GM21447 (cell line): ENCODE measurements around the gene SSR4.
"Not testable (repeated sequence)": the region's sequence is repeated elsewhere in the genome, so short reads cannot be mapped to it uniquely, and the experiment has no call there.

Experiments
- ATAC-seq: cut with Tn5 transposase; IDR thresholded peaks from one replicate; pipeline ENCODE4 v1.9.1; 2021; ENCODE audit not compliant: unreplicated experiment

The SSR4 gene

GRCh38 chrX:153803211-153804099, 9.0 kb downstream of the SSR4 start:
- no peak for ATAC-seq

DNA sequence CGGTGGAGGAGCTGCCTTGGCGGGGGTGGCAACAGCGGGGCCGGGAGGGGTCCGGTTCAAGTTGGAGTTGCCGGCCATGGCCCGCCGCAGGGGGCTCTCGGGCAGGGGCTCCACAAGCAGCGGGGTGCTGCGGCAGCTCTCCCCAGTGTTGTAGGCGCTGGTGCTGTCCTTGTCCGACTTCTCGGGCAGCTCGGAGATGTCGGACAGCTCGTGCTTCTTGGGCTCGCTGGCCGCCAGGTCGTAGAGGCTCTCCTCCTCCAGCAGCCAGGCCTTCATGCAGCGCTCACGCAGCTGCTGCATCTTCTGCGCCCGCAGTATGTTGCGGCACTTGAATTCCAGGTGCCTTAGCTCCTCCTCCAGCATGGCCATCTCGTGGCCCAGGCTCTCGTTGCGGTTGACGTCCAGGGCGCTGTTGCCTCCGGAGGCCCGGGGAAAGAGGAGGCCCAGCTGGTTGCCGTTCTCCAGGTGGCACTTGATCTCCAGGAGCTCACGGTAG, 9.7 kb downstream of the SSR4 start:
- ATAC-seq = no peak

- no peak for ATAC-seq
Measured at GRCh38 chrX:153804621-153805020, 10.2 kb downstream of the SSR4 start.

DNA sequence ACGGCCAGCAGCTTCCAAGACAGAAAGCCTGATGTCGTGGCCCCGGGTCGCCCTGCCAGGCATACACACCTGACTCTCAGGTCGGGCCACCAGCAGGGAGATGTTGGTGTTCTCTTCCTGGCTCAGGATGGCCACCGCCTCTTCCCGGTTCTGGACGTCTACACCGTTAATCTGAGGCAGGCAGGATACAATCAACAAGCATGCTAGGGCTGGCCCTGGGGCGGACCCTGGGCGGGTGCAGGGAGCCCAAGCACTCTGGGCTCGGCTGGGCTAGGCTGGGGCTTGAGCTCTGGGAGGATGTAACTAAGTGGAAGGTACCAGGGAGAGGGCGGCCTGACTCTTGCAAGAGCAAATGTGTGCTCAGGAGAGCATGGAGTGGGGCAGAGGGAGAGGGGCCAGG, 11.0 kb downstream of the SSR4 start:
- ATAC-seq = no peak

DNA sequence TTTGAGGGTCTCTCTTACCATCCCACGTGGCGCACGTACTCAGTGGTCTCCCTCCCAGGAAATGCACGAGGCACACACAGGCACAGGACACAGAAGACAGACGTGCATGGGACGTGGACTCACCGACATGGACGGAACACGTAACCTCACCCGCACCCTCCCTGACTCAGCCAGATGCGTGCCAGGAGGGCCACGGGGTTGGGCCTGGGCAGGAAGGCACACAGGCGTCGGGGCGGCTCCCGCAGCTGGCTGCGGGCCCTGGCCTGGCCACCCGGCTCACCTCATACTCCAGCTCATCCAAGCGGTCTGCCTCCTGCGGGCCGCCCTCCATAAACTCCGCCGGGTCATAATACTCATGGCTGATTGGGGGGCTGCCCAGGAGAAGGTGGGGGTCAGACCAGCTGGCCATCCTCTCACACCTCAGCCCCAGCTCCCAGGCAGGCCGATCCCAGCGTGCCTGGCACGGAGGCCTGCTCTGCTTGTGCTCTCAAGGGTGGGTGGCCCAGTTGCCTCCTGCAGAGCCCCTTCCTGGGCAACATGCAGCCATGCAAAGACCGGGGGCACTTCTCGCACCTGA, 12.6 kb downstream of the SSR4 start:
- no peak for ATAC-seq

DNA sequence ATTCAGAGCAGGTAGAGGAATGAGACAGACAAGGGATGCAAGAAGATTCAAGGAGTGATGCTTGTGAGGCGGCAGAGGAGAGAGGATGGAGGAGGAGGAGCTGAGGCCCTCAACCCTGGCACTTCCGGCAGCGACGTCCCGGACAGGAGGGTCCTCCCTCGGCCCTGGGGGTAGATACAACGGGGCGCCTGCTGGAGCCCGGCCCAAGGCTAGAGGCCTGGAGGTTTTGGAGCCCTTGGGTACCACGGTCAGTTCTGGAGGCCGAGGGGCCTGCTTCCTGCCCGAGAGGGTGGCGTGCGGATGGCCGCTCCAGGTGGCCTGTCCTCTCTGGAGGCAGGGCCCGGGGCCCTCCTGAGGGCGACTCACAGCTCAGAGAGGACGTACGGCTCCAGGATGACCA, 13.5 kb downstream of the SSR4 start:
- ATAC-seq = no peak

GRCh38 chrX:153812220-153812619, 17.8 kb downstream of the SSR4 start:
- no peak for ATAC-seq

GRCh38 chrX:153813161-153813560, 18.7 kb downstream of the SSR4 start:
- ATAC-seq = no peak

GRCh38 chrX:153814591-153815315, 20.3 kb downstream of the SSR4 start:
- no peak for ATAC-seq

DNA sequence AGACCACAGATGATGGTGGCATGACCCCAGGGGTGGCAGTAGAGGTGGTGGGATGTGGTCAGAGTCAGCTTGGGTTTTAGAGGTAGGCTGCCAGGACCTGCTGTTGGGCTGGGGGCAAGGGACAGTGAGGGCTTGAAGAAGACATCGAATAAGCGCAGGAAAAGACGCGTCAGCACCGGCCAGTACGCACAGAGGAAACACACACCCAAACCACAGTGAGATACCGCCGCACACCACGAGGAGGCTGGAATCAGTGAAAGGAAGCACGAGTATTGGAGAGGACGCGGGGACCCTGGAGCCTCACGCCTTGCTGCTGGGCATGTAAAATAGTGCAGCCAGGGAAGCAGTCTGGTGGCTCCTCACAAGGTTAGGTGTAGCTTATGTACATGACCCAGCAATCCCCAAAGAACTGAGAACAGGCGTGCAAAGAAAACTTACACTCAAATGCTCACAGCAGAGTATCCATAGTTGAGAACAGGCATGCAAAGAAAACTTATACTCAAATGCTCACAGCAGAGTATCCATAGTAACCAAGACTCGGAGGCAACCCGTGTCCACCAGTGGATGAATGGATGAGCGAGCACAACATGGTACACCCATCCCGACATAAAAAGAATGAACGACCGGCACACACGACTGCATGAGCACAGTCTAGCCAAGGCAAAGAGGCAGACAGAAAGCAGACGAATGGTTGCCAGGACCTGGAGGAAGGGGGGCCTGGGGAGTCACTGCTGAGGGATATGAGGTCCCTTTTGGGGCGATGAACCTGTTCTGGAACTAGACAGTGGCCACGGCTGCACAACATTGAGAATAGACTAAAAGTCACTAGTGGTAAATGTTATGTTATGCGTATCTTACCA, 22.6 kb downstream of the SSR4 start:
- no peak for ATAC-seq

GRCh38 chrX:153818064-153818463, 23.6 kb downstream of the SSR4 start:
- not testable (repeated sequence) for ATAC-seq

DNA sequence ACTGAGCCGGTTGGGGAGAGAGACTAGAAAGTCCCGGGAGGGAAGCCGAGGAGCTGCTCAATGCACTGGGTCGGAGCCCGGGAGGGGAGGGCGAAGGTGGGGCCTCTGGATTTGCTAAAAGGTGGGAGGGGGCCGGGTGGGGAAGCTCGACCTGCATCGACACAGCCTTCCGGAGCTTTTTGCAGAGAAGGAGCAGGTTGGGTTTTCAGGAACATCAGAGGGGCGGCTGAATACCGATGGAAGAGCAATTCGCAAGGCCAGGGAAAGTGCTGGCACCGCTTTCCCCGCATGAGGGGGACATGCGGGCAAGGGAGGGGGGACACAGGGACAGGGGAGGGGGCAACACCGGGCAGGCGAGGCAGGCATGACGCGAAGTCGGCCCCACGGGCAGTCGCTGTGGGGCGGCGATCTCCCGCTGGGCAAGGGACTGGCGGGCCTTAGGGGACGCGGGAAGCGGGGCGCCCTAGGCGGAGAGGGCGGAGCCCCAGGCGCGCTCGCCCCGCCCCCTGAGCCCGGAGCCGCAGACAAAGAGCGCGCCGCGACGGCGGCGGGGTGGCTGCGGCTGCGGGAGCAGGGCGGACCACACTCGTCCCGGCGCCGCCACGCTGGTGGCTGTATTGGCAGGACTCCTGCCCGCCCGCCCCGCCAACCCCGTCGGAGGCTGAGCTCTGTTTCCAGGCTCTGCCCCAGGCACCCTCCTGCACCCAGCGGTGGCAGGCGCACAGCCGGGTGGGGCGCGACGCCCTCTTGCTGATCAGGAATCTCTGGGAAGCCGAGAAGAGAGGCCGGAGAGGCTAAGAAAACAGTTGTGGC, 24.3 kb downstream of the SSR4 start:
- ATAC-seq = no peak

DNA sequence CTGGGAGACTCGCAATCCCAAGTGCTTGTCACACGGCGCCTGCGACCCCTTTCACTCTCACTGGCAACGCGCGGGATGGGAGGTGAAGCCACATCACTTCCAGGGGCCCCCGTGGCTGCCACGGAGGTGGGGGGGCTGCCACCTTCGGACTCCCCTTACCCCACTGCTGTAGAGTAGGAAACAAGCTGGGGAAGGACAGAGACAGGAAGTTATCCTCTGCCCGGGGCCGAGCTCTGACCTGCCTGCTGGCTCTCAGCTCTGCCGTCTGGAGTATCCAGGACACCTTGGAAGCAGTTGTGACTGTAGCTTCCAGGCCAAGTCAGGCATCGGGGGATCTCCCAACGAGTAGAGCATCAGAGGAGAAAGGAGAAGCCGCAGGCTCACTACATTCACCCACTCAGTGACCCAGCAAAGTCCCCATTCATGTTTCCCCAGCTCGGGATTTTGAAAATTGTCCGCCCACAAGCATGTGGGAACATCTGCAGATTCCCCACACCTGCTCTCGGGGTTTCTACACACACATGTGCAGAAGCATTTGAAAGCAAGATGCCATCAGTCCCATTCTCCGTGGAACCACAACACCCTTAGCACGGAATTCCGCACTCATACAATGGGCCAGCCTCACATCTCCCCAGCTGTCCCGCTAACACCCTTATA, 25.0 kb downstream of the SSR4 start:
- ATAC-seq = no peak

GRCh38 chrX:153820601-153821000, 26.1 kb downstream of the SSR4 start:
- no peak for ATAC-seq

DNA sequence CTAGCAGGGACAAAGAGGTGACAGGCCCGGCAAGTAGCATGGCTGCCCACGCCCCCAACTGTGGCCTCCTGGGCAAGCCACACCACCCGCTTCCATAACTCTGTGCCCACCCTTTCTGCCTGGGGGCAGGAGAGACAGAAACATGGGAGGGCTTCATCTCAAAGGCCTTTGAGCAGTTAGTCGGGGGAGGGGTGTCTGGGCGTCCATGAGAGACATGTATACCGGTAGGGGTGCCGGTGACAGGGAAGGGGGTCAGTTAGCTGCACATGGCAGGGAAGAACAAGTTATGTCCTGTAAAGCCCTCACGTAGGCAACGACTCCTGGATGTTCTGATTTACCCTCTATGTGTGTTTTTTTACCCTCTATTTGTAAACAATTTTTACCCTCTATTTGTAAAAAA, 26.6 kb downstream of the SSR4 start:
- no peak for ATAC-seq

GRCh38 chrX:153824348-153824747, 29.9 kb downstream of the SSR4 start:
- no peak for ATAC-seq

- no peak for ATAC-seq
Measured at GRCh38 chrX:153825042-153825441, 30.6 kb downstream of the SSR4 start.

DNA sequence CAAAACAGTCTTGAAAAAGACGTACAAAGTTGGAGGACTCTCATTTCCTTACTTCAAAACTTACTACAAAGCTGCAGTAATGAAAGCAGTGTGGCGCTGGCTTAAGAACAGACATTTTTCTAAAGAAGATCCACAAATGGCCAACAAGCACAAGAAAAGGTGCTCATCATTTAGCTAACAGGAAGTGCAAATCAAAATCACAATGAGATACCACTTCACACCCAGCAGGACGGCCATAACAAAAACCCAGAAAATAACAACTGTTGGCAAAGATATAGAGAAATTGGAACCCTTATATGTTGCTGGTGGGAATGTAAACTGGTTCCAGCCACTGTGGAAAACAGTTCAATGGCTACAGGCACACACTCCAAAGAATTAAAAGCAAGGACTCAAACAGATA, 32.5 kb downstream of the SSR4 start:
- ATAC-seq = no peak

DNA sequence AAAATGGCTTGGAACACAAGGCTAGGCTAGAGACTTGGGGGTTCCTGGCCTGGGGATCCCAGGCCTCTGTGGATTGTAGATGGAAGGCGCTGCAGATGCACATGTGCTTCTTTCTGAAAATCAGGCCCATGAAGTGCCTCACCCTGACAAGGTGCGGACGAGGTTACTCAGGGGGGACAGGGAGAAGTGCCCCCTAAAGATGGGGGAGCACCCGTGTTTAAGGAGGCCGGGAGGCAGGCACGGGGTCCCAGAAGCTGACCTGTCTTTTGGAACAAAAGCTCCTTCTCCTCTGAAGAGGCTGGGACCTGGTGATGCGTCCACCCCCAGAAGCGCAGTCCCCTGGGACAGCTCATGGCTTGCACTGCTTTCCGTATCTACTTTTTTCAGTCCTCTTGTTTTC, 33.4 kb downstream of the SSR4 start:
- ATAC-seq = no peak

- no peak for ATAC-seq
Measured at GRCh38 chrX:153828308-153828707, 33.8 kb downstream of the SSR4 start.
